ENCODE data around the gene ARID1B. TPM values are rescaled to one million over a fixed set of nuclear protein-coding genes. Genes with fewer than 3 reads are reported as not detected.
A peak's percentile ranks its signal among the peaks of the same experiment; 100 is the strongest.

The ARID1B gene
- total RNA-seq, 1 experiment from 2014 or later: 35.6 TPM

DNA sequence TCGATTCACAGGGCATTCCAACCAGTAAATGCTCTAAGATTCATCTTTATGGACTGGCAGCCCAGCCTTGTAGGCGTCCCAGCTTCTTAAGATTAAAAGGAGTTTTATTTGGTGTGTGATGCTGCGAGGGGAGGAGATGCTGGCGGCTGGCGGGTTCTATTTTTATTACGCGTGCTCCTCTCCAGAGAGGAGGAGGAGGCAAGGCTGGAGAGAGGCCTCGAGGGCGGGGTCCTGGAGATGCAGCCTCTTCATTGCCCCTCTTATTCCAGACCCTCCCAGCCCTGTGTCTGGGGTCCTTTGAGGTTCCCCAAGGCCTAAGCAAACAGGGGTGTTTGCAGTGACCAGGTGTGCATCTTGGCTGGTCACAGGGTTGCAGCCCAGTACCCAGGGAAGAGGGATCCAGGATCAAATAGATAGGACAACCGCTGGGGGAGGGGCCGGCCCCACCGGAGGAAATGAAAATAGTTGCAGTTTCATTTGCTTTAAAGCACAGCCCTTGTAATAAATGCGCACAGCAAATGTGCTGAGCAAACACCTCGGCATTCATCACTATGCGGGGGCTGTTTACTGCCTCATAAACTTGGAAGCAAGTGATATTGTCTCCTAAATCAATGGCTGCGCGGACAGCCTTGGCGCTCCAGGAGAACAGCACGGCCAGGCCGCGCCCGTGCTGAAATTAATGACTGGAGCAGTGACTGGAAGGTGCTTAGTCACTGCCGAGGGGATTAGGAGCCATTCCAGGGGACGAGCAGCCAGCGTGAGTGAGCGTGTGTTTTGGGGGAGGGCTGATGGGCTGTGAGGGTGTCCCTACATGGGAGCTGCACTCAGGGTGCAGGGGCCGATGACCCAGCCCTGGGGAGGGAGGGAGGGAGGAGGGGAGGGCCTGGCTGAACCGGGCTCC is 463.1 kb downstream of the ARID1B start:
- BruUV-seq (replicated peaks): no TSS peak
- RAD21 ChIA-PET (ENCODE audit: low non-redundant PET in 1 of 2, low total read pairs in 2 of 2, uncharacterized antibody in 2 of 2, unreplicated experiment in 2 of 2): no interaction called here
- no peaks in the 10 kb centered on the region for H3K9me2 ChIP-seq (ENCODE audit: insufficient read depth)

More for the DNA sequence above, 463.1 kb downstream of the ARID1B start:
- H3K9me3 ChIP-seq (ENCODE audit: control insufficient read depth in 1 of 2, insufficient read depth in 1 of 2, low read depth in 1 of 2, low read length in 2 of 2): no peaks in the 10 kb centered on the region
- intact Hi-C loops (cut with micrococcal nuclease): no loop called here
- peak overlapping the region in 1 of 2 experiments; percentile 46; a peak in 2 of 4 replicates for H3K4me3 ChIP-seq (replicated peaks in 1 of 2; ENCODE audit: low read depth in 1 of 2, low read length in 2 of 2)
- H4K20me1 ChIP-seq (ENCODE audit: insufficient read depth): no peaks in the 10 kb centered on the region
- ATAC-seq (peak; percentile 67), DNase-seq (ENCODE audit: low read depth, low spot score) (no peak)
- peak overlapping the region; percentile 82 for H2AFZ ChIP-seq (ENCODE audit: low read depth, low read length, poor library complexity, severe bottlenecking)
- H3K9ac ChIP-seq (ENCODE audit: low read length): peak overlapping the region; percentile 38; the same call in 1 of the 2 replicates
- ChIA-PET CTCF (no interaction called here), POLR2A (no interaction called here)
- H3K4me1 ChIP-seq (ENCODE audit: control insufficient read depth in 1 of 2, insufficient read depth in 2 of 2, low read length in 2 of 2): peaks cover 0 to 12% of the 10 kb centered on the region in 2 experiments; a peak in 2 of 4 replicates
- H3K4me2 ChIP-seq (ENCODE audit: low read length): peak overlapping the region; percentile 77
- H3K36me3 ChIP-seq (ENCODE audit: control insufficient read depth in 1 of 2, insufficient read depth in 2 of 2, low read length in 2 of 2): no peaks in the 10 kb centered on the region
- H3K27me3 ChIP-seq (ENCODE audit: insufficient read depth, low read length): no peaks in the 10 kb centered on the region
- no peak overlapping the region for H3K27ac ChIP-seq (ENCODE audit: low read depth, low read length)
- TF ChIP-seq, protein P1, sequence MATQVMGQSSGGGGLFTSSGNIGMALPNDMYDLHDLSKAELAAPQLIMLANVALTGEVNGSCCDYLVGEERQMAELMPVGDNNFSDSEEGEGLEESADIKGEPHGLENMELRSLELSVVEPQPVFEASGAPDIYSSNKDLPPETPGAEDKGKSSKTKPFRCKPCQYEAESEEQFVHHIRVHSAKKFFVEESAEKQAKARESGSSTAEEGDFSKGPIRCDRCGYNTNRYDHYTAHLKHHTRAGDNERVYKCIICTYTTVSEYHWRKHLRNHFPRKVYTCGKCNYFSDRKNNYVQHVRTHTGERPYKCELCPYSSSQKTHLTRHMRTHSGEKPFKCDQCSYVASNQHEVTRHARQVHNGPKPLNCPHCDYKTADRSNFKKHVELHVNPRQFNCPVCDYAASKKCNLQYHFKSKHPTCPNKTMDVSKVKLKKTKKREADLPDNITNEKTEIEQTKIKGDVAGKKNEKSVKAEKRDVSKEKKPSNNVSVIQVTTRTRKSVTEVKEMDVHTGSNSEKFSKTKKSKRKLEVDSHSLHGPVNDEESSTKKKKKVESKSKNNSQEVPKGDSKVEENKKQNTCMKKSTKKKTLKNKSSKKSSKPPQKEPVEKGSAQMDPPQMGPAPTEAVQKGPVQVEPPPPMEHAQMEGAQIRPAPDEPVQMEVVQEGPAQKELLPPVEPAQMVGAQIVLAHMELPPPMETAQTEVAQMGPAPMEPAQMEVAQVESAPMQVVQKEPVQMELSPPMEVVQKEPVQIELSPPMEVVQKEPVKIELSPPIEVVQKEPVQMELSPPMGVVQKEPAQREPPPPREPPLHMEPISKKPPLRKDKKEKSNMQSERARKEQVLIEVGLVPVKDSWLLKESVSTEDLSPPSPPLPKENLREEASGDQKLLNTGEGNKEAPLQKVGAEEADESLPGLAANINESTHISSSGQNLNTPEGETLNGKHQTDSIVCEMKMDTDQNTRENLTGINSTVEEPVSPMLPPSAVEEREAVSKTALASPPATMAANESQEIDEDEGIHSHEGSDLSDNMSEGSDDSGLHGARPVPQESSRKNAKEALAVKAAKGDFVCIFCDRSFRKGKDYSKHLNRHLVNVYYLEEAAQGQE (IDR thresholded peaks at IDR 0.05; ENCODE audit: low read depth): no peak
- TF ChIP-seq SP1 (IDR thresholded peaks at IDR 0.05; ENCODE audit: low read depth) (0 out of 2 replicates have a peak, but pooled peaks have one; percentile 17), SIN3A (IDR thresholded peaks at IDR 0.05; ENCODE audit: low read depth) (no peak), EGR1 (IDR thresholded peaks at IDR 0.05; ENCODE audit: low read depth) (0 out of 2 replicates have a peak, but pooled peaks have one; percentile 44)
- no peaks in the 10 kb centered on the region for H3K79me2 ChIP-seq (ENCODE audit: insufficient read depth, low read length)
